HuH-7.5 (cell line): ENCODE measurements around the gene IZUMO1.

Source experiments
- DNase-seq: peaks from one replicate; pipeline ENCODE4 v3.0.0; 2011; ENCODE audit warnings: low spot score

Gene IZUMO1

GRCh38 chr19:48757089-48757675, 10.5 kb upstream of the IZUMO1 start:
- peak; percentile 10 for DNase-seq

GRCh38 chr19:48756686-48757085, 10.0 kb upstream of the IZUMO1 start:
- DNase-seq, result peak; percentile 10

GRCh38 chr19:48756212-48756611, 9.5 kb upstream of the IZUMO1 start:
- no peak for DNase-seq

GRCh38 chr19:48755787-48756186, 9.1 kb upstream of the IZUMO1 start:
- no peak for DNase-seq

GRCh38 chr19:48755084-48755641, 8.5 kb upstream of the IZUMO1 start, which contains the start of gene FGF21:
TSS of gene FGF21 (plus strand) at chr19:48755524. CDS start at chr19:48756237, 713 bp downstream.
- peak; percentile 72 for DNase-seq

GRCh38 chr19:48752496-48753365, 6.0 kb upstream of the IZUMO1 start, which contains the start of gene FUT1:
TSS of gene FUT1 (minus strand) at chr19:48752641. CDS start at chr19:48751281, 1,360 bp downstream.
- no peak for DNase-seq

- DNase-seq, result no peak
These were observed 5.3 kb upstream of the IZUMO1 start for GRCh38 chr19:48751845-48752495.

- no peak for DNase-seq
These were observed 4.2 kb upstream of the IZUMO1 start for GRCh38 chr19:48750771-48751504.

GRCh38 chr19:48750351-48750750, 3.6 kb upstream of the IZUMO1 start:
- no peak for DNase-seq

- no peak for DNase-seq
These were observed 3.0 kb upstream of the IZUMO1 start for GRCh38 chr19:48749571-48750198.

GRCh38 chr19:48746110-48746509, 599 bp downstream of the IZUMO1 start:
- no peak for DNase-seq

GRCh38 chr19:48745208-48745995, 1.3 kb downstream of the IZUMO1 start:
- DNase-seq, result peak; percentile 87

- no peak for DNase-seq
These were observed 4.6 kb downstream of the IZUMO1 start for GRCh38 chr19:48742096-48742495.

GRCh38 chr19:48741129-48741999, 5.3 kb downstream of the IZUMO1 start:
- no peak for DNase-seq

GRCh38 chr19:48740164-48740972, 6.3 kb downstream of the IZUMO1 start, which contains the start of gene RASIP1:
TSS of gene RASIP1 (minus strand) at chr19:48740610. CDS start at chr19:48740282, 328 bp downstream.
- DNase-seq, result no peak

- DNase-seq, result no peak
These were observed 7.1 kb downstream of the IZUMO1 start for GRCh38 chr19:48739404-48740163.

GRCh38 chr19:48738557-48739403, 7.9 kb downstream of the IZUMO1 start:
- DNase-seq, result peak; percentile 98
